ENCODE results near the gene NDOR1. TPM values are rescaled to one million over a fixed set of nuclear protein-coding genes. Genes with fewer than 3 reads are reported as not detected.

NDOR1 gene
- total and polyA plus RNA-seq, 2 experiments from 2014 or later, result 8.5 to 12.4 TPM

GRCh38 chr9:137231372-137232039, 26.0 kb downstream of the NDOR1 start:
- Histone ChIP-seq H3K36me3 (ENCODE audit: low read depth) (no peaks in the 10 kb centered on the region), H3K4me3 (no peak overlapping the region), H3K4me2 (ENCODE audit: unreplicated experiment) (no peak overlapping the region), H3K4me1 (ENCODE audit: insufficient read depth) (no peaks in the 10 kb centered on the region), H3F3A (ENCODE audit: insufficient read depth) (no peaks in the 10 kb centered on the region), H3K9me3 (ENCODE audit: low read depth) (no peaks in the 10 kb centered on the region), H3K9me2 (ENCODE audit: insufficient read depth) (no peaks in the 10 kb centered on the region), H2AFZ (no peak overlapping the region), H3K27me3 (replicated peaks; ENCODE audit: insufficient read depth) (no peaks in the 10 kb centered on the region), H3K27ac (no peak overlapping the region), H4K20me1 (ENCODE audit: insufficient read depth) (no peaks in the 10 kb centered on the region), H3K79me2 (ENCODE audit: insufficient read depth) (no peaks in the 10 kb centered on the region), H3K9ac (no peak overlapping the region)
- no peak for DNase-seq
- 73 to 83% methylated on average over 18 to 23 of the region's 23 CpGs for WGBS, 2 experiments (ENCODE audit: low coverage in 1 of 2, low lambda C conversion rate in 2 of 2, missing lambda C conversion rate in 2 of 2)
- in situ Hi-C loops (cut with MboI), result no loop called here
- TF ChIP-seq EZH2phosphoT487 (IDR thresholded peaks at IDR 0.05; ENCODE audit: insufficient read depth, low read depth) (no peak), EZH2 (IDR thresholded peaks at IDR 0.05; ENCODE audit: insufficient read depth, poor library complexity, severe bottlenecking) (no peak)

- Histone ChIP-seq H3K27me3 (replicated peaks; ENCODE audit: insufficient read depth) (no peaks in the 10 kb centered on the region), H3K9ac (no peak overlapping the region), H3K4me1 (ENCODE audit: insufficient read depth) (no peaks in the 10 kb centered on the region), H3K9me2 (ENCODE audit: insufficient read depth) (no peaks in the 10 kb centered on the region), H3K79me2 (ENCODE audit: insufficient read depth) (no peaks in the 10 kb centered on the region), H3K36me3 (ENCODE audit: low read depth) (no peaks in the 10 kb centered on the region), H3K4me2 (ENCODE audit: unreplicated experiment) (no peak overlapping the region), H3K27ac (no peak overlapping the region), H3F3A (ENCODE audit: insufficient read depth) (no peaks in the 10 kb centered on the region), H2AFZ (no peak overlapping the region), H3K4me3 (no peak overlapping the region), H4K20me1 (ENCODE audit: insufficient read depth) (no peaks in the 10 kb centered on the region), H3K9me3 (ENCODE audit: low read depth) (no peaks in the 10 kb centered on the region)
- in situ Hi-C loops (cut with MboI), result no loop called here
- WGBS, 2 experiments (ENCODE audit: low coverage in 1 of 2, low lambda C conversion rate in 2 of 2, missing lambda C conversion rate in 2 of 2), result 54 to 65% methylated on average over 7 to 10 of the region's 10 CpGs
- TF ChIP-seq EZH2 (IDR thresholded peaks at IDR 0.05; ENCODE audit: insufficient read depth, poor library complexity, severe bottlenecking) (no peak), EZH2phosphoT487 (IDR thresholded peaks at IDR 0.05; ENCODE audit: insufficient read depth, low read depth) (no peak)
- DNase-seq, result no peak
These were observed 26.6 kb downstream of the NDOR1 start for GRCh38 chr9:137232101-137232500.

- Histone ChIP-seq H3K4me1 (ENCODE audit: insufficient read depth) (no peaks in the 10 kb centered on the region), H3K27me3 (replicated peaks; ENCODE audit: insufficient read depth) (no peaks in the 10 kb centered on the region), H3K9me2 (ENCODE audit: insufficient read depth) (no peaks in the 10 kb centered on the region), H2AFZ (no peak overlapping the region), H3K27ac (no peak overlapping the region), H3K4me3 (no peak overlapping the region), H4K20me1 (ENCODE audit: insufficient read depth) (no peaks in the 10 kb centered on the region), H3K4me2 (ENCODE audit: unreplicated experiment) (no peak overlapping the region), H3K9me3 (ENCODE audit: low read depth) (no peaks in the 10 kb centered on the region), H3K36me3 (ENCODE audit: low read depth) (no peaks in the 10 kb centered on the region), H3K79me2 (ENCODE audit: insufficient read depth) (0 out of 2 replicates have a peak, but pooled peaks cover 3% of the 10 kb centered on the region), H3F3A (ENCODE audit: insufficient read depth) (no peaks in the 10 kb centered on the region), H3K9ac (no peak overlapping the region)
- no peak for DNase-seq
- TF ChIP-seq EZH2 (IDR thresholded peaks at IDR 0.05; ENCODE audit: insufficient read depth, poor library complexity, severe bottlenecking) (no peak), EZH2phosphoT487 (IDR thresholded peaks at IDR 0.05; ENCODE audit: insufficient read depth, low read depth) (no peak)
- in situ Hi-C loops (cut with MboI), result no loop called here
- 63 to 67% methylated on average over 21 to 23 of the region's 24 CpGs for WGBS, 2 experiments (ENCODE audit: low coverage in 1 of 2, low lambda C conversion rate in 2 of 2, missing lambda C conversion rate in 2 of 2)
These were observed 27.0 kb downstream of the NDOR1 start for GRCh38 chr9:137232510-137232909.

- Histone ChIP-seq H3K27me3 (replicated peaks; ENCODE audit: insufficient read depth) (no peaks in the 10 kb centered on the region), H3K4me1 (ENCODE audit: insufficient read depth) (no peaks in the 10 kb centered on the region), H4K20me1 (ENCODE audit: insufficient read depth) (no peaks in the 10 kb centered on the region), H3K9me2 (ENCODE audit: insufficient read depth) (no peaks in the 10 kb centered on the region), H3K9ac (no peak overlapping the region), H3F3A (ENCODE audit: insufficient read depth) (no peaks in the 10 kb centered on the region), H3K27ac (no peak overlapping the region), H3K36me3 (ENCODE audit: low read depth) (no peaks in the 10 kb centered on the region), H3K79me2 (ENCODE audit: insufficient read depth) (peaks cover 9% of the 10 kb centered on the region), H3K9me3 (ENCODE audit: low read depth) (no peaks in the 10 kb centered on the region), H3K4me3 (no peak overlapping the region), H3K4me2 (ENCODE audit: unreplicated experiment) (no peak overlapping the region), H2AFZ (no peak overlapping the region)
- 59 to 63% methylated on average over 26 to 40 of the region's 40 CpGs for WGBS, 2 experiments (ENCODE audit: low coverage in 1 of 2, low lambda C conversion rate in 2 of 2, missing lambda C conversion rate in 2 of 2)
- in situ Hi-C loops (cut with MboI), result no loop called here
- no peak for DNase-seq
- TF ChIP-seq EZH2phosphoT487 (IDR thresholded peaks at IDR 0.05; ENCODE audit: insufficient read depth, low read depth), result no peak
- TF ChIP-seq EZH2 (IDR thresholded peaks at IDR 0.05; ENCODE audit: insufficient read depth, poor library complexity, severe bottlenecking), result no peak
These were observed 27.9 kb downstream of the NDOR1 start for GRCh38 chr9:137233143-137233980.

Measured in GM23248 (cell line).